ENCODE results near the gene ZPR1.
"Not testable (repeated sequence)": the region's sequence is repeated elsewhere in the genome, so short reads cannot be mapped to it uniquely, and the experiment has no call there.

ZPR1 gene

GRCh38 chr11:116792144-116792868, 4.5 kb upstream of the ZPR1 start:
- no peak for DNase-seq (ENCODE audit: low read depth)

DNA sequence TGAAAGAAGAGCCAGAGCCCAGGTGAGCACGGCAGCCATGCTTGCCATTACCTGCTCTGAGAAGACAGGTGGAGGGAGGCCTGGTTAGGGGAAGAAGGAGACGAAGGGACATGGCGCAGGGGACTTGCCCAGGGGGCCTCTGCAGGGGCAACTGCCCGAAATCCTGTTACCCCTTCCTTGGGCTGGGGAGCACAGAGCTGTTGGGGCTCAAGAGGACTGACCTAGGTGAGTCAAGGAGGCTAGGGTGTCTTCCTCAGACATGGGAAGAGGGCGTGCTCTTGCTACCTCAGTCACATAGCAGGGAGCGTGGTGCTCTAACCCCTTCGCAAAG, 4.0 kb upstream of the ZPR1 start, which contains the start of gene APOA5:
Gene APOA5, minus strand, starts transcription at position 67 of the 331 bp plus-strand sequence. Its CDS starts 19 bp downstream, at position 48.
- DNase-seq (ENCODE audit: low read depth): no peak

DNA sequence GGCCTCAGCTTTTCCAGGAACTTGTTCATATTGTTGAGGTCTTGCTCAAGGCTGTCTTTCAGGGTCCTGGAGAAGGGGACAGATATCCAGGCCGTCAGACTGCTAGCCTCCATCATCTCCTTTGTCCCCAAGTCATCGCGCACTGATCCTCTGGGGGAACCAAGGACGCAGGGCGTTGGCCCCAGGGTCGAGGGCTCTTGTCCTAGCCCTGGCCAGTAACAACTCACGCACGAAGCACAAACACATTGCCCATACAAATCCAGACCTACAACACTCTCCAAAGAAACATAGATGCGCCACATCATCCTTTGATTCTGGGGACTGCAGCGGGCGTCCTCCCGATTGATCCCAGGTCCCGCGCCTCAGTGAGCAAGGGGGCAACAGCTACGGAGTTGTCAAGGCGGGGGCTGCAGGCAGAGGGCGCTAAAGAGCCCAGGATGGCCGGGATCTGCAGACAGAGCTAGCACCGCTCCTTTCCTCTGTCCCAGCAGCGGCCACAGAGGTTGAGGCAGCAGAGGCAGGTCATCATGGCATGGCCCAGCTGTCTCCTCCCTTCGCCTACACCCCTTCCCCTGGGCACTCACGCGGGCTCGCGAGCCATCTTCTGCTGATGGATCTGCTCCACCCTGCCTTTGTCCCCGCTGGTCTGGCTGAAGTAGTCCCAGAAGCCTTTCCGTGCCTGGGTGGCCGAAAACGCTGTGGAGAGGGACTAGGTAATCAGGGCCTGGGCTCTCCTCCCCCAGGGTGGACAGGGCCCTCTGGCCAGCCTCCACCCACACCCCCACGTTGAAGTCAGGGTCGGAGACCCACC, 3.4 kb upstream of the ZPR1 start:
- peak; percentile 42 for DNase-seq (ENCODE audit: low read depth)

DNA sequence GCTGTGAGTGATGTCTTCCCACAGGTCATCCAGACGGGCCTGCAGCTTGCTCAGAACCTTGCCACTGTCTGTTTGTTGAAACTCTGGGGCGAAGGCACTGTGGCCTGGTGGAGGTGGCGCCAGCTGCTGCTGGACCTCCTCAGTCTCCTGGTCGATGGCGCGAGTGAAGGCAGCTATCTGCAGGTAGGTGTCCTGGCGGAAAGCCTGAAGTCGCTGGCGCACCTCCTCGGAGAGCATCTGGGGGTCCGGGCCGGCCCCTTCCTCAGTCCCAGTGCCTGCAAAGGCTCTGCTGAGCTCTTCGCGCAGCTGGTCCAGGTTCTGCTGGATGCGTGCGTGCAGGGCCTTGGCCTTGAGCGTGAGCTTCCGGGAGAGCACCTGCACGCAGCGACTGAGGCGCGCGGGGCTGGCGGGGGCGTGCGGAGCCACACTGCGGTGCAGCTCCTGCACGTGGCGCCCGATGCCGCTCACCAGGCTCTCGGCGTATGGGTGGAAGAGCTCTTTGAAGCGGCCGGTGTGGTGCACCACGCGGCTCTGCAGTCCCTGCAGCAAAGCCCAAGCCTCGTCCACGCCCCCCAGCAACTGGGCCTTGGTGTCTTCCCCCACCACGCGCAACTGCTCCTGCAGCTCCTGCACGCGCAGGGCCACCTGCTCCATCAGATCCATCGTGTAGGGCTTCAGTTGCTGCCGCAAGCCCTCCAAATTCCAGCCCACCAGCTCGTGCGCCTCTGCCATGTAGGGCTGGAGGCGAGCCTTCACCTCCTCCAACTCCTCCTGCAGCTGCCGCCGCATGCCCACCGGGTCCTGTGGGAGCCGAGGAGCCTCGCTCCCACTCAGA, 2.6 kb upstream of the ZPR1 start:
- DNase-seq (ENCODE audit: low read depth): no peak

DNA sequence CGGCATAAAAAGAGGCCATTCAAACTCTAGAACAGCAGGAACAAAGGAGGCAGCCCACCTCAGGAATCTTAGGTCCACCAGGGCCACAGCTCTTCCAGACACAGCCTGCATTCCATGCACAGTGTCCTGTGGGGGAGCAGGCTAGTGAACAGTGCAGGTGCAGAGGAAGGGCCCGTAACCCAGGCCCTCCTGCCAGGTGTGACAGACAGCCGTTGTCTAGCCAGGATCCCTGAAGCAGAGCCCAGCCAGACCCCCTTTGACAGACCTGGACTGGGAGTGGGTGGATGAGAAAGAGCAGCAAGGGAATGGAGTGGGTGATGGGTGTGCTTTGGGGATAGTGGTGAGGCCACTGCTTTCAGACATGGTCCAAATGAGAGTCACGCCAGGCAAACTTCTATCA, 1.2 kb upstream of the ZPR1 start:
- no peak for DNase-seq (ENCODE audit: low read depth)

- no peak for DNase-seq (ENCODE audit: low read depth)
Observed at GRCh38 chr11:116788534-116788933, 711 bp upstream of the ZPR1 start.

DNA sequence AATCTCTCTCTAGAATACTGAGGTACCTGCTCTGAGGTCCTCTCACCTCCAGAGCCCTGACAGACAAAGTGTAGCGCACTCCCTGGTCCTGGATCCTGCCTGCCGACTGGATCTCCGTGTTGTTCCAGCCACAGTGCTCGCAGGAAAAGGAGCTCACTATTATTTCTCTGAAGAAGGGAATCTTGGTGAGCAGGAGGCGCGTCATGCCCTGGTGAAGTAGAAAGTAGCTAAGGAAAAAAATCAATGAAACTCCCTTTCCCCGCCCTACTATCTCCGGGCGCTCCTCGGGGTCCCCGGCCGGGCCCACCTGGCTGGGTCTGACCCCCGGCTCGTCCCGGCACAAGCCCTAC, 412 bp downstream of the ZPR1 start:
- peak; percentile 21 for DNase-seq (ENCODE audit: low read depth)

DNA sequence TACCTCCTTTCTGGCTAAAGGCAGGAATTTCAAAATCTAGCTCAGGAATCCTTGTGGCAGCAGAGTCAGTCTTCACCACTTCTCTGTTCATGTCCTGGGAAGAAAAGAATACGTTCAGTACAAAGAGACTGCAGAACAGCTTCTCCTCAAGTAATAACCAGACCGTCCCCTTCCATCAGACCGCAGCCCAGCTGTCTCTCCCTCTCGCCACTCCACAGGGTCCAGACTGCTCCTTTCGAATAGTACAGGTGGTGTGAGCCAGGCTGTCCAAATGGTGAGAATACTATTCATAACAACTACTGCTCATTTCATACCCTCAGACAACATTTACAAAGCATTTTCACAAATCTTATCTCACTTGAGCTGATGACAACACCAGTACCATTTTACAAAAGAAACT, 857 bp downstream of the ZPR1 start:
- DNase-seq (ENCODE audit: low read depth): no peak

GRCh38 chr11:116786326-116786725, 1.5 kb downstream of the ZPR1 start:
- DNase-seq (ENCODE audit: low read depth): no peak

- DNase-seq (ENCODE audit: low read depth): peak; percentile 67
Observed at GRCh38 chr11:116782728-116783127, 5.1 kb downstream of the ZPR1 start.

- peak; percentile 27 for DNase-seq (ENCODE audit: low read depth)
Observed at GRCh38 chr11:116778556-116778955, 9.3 kb downstream of the ZPR1 start.

- DNase-seq (ENCODE audit: low read depth): peak; percentile 20
Observed at GRCh38 chr11:116777056-116777455, 10.8 kb downstream of the ZPR1 start.

DNA sequence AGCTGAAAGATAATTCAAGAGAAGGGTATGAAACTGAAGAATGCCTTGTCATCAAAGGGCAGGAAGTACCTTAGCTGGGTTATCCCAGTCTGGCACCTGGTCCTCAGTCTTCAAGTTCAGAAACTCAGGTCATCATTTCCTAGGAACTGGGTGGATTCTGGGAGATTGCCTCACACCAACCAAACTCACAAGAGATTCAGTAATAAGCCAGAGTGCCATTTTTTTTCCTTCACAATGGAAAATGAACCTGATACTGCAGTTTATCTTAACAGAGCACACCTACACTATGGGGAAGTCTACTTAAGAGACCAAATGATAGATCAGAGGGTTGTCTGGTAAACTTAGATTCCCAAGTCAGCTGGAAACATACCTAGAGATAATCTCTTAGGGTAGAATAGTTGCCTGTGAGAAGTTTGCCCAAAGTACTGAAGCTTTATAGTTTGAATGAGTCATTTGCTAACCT, 11.3 kb downstream of the ZPR1 start:
- no peak for DNase-seq (ENCODE audit: low read depth)

DNA sequence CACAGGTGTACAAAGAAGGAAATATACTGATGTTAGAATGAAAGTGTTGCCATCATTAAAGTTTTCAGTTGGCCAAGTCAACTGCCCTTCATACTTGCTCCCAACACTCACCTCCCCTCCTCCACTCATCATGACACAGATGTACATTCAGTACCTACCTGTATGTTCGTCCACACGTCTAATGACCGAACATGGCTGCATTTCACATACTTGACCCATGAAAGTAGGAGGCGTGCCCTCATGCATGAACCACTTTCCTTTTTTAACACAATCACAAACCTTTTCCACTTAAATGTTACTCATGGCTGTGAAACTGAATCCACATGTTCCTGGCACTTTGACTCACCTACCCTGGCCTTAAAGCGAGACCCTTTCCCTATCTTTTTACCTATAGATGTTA, 11.8 kb downstream of the ZPR1 start:
- no peak for DNase-seq (ENCODE audit: low read depth)

DNA sequence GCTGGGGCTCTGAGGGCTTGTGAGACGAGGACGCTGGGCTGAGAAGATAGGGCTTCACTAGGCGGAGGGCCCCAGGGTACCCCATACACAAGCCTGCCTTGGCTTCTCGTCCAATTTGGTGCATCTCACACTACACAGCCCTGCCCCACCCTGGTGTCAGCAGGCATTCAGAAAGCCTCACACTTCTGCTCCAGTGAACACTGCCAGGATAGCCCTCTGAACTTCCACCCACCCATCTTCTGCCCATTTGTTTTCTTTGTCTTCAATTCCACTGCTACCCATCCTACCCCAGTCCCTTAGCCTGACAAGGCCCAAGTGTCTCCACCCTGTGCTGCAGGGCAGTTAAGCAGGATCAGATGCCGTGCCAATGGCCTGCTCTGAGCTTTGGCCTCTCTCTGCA, 13.2 kb downstream of the ZPR1 start:
- DNase-seq (ENCODE audit: low read depth): no peak

GRCh38 chr11:116773203-116774097, 14.4 kb downstream of the ZPR1 start:
- DNase-seq (ENCODE audit: low read depth): peak; percentile 49

GRCh38 chr11:116772443-116773202, 15.2 kb downstream of the ZPR1 start, which contains the start of gene BUD13:
TSS of gene BUD13 (minus strand) at chr11:116772987. CDS start at chr11:116772964, 23 bp downstream.
- DNase-seq (ENCODE audit: low read depth): peak; percentile 83

DNA sequence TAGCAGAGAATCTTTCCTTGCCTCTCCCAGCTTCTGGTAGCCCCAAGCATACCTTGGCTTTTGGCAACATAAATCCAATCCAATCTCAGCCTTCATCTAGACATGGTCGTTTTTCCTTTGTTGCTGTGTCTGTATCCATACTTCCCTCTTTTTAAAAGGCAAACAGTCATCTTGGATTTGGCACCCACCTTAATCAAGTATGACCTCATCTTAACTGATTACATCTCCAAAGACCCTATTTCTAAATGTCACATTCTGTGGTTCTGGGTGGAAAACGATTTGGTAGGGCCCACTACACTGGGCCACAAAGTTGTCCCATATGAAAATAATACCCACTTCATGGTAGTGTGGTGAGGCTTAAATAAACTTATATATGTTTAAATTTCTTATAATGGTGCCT, 15.9 kb downstream of the ZPR1 start:
- no peak for DNase-seq (ENCODE audit: low read depth)

GRCh38 chr11:116762132-116762531, 25.7 kb downstream of the ZPR1 start:
- no peak for DNase-seq (ENCODE audit: low read depth)

DNA sequence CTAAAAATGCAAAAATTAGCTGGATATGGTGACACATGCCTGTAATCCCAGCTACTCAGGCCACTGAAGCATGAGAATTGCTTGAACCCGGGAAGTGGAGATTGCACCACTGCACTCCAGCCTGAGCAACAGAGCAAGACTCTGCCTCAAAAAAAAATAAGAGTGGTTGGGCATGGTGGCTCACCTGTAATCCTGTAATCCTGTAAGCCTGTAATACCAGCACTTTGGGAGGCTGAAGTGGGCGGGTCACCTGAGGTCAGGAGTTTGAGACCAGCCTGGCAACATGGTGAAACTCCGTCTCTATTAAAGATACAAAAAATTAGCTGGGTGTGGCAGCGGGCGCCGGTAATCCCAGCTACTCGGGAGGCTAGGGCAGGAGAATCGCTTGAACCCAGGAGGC, 31.8 kb downstream of the ZPR1 start:
- DNase-seq (ENCODE audit: low read depth): not testable (repeated sequence)

All from iris pigment epithelial cell (primary cell).